HEK293 (cell line): ENCODE data around the gene LIPE.

Source experiments
- SCRT1 ChIP-seq: fragments of 450-650 bp; formaldehyde crosslinking; IDR thresholded peaks from 2 replicates; pipeline ENCODE4 v1.5.1; 2016; ENCODE audit warnings: missing biosample characterization, missing genetic modification characterization, borderline replicate concordance
- ZBTB21 ChIP-seq: fragments of 450-650 bp; formaldehyde crosslinking; IDR thresholded peaks from 2 replicates; pipeline ENCODE4 v1.5.1; 2017; ENCODE audit warnings: missing biosample characterization, missing genetic modification characterization
- ZNF169 ChIP-seq: fragments of 450-650 bp; formaldehyde crosslinking; IDR thresholded peaks from 2 replicates; pipeline ENCODE4 v1.5.1; 2016; ENCODE audit warnings: missing biosample characterization, missing genetic modification characterization
- ZNF214 ChIP-seq: fragments of 450-650 bp; formaldehyde crosslinking; IDR thresholded peaks from 2 replicates; pipeline ENCODE4 v1.5.1; 2017; ENCODE audit warnings: missing biosample characterization, mild to moderate bottlenecking, missing genetic modification characterization, borderline replicate concordance
- ZNF24 ChIP-seq: fragments of 450-650 bp; formaldehyde crosslinking; IDR thresholded peaks from 2 replicates; pipeline ENCODE4 v1.5.1; 2016; ENCODE audit warnings: missing biosample characterization, missing genetic modification characterization
- ZNF473 ChIP-seq: fragments of 450-650 bp; formaldehyde crosslinking; IDR thresholded peaks from 2 replicates; pipeline ENCODE4 v1.5.1; 2017; ENCODE audit warnings: missing biosample characterization, missing genetic modification characterization
- ZNF48 ChIP-seq: fragments of 450-650 bp; formaldehyde crosslinking; IDR thresholded peaks from 2 replicates; pipeline ENCODE4 v1.5.1; 2016; ENCODE audit warnings: missing biosample characterization, missing genetic modification characterization
- TF ChIP-seq, protein P1 (sequence below): fragments of 450-650 bp; formaldehyde crosslinking; IDR thresholded peaks from 2 replicates; pipeline ENCODE4 v1.5.1; 2016; ENCODE audit warnings: missing biosample characterization, missing genetic modification characterization
- TF ChIP-seq, protein P2 (sequence below): fragments of 450-650 bp; formaldehyde crosslinking; IDR thresholded peaks from 2 replicates; pipeline ENCODE4 v1.5.1; 2016; ENCODE audit warnings: missing biosample characterization, missing genetic modification characterization

DNA sequence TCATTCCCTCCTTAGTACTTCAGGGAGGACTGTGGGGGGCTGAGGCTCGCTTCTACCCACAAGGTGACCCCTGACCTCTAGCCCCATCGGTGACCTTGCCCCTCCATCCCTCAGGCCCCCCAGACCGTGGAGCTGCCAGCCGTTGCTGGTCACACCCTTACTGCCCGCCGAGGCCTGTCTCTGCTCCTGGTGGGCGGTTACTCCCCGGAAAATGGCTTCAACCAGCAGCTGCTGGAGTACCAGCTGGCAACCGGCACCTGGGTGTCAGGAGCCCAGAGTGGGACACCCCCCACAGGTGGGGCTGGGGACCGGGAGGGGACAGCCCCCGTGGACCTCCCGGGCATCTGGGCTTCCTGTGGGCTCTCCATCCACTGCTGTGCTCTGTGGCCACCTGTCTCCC lies 69.9 kb downstream of the LIPE start:
- TF ChIP-seq ZNF214 (tag by site-specific recombination) (no peak), ZNF169 (tag by site-specific recombination) (no peak), ZNF473 (no peak), SCRT1 (no peak), ZNF48 (tag by site-specific recombination) (no peak), ZBTB21 (no peak), ZNF24 (tag by site-specific recombination) (no peak)
- TF ChIP-seq, protein P1, sequence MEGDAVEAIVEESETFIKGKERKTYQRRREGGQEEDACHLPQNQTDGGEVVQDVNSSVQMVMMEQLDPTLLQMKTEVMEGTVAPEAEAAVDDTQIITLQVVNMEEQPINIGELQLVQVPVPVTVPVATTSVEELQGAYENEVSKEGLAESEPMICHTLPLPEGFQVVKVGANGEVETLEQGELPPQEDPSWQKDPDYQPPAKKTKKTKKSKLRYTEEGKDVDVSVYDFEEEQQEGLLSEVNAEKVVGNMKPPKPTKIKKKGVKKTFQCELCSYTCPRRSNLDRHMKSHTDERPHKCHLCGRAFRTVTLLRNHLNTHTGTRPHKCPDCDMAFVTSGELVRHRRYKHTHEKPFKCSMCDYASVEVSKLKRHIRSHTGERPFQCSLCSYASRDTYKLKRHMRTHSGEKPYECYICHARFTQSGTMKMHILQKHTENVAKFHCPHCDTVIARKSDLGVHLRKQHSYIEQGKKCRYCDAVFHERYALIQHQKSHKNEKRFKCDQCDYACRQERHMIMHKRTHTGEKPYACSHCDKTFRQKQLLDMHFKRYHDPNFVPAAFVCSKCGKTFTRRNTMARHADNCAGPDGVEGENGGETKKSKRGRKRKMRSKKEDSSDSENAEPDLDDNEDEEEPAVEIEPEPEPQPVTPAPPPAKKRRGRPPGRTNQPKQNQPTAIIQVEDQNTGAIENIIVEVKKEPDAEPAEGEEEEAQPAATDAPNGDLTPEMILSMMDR (tag by site-specific recombination), result no peak
- TF ChIP-seq, protein P2, sequence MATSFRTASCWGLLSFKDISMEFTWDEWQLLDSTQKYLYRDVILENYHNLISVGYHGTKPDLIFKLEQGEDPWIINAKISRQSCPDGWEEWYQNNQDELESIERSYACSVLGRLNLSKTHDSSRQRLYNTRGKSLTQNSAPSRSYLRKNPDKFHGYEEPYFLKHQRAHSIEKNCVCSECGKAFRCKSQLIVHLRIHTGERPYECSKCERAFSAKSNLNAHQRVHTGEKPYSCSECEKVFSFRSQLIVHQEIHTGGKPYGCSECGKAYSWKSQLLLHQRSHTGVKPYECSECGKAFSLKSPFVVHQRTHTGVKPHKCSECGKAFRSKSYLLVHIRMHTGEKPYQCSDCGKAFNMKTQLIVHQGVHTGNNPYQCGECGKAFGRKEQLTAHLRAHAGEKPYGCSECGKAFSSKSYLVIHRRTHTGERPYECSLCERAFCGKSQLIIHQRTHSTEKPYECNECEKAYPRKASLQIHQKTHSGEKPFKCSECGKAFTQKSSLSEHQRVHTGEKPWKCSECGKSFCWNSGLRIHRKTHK (tag by site-specific recombination), result no peak
